Body of pancreas (tissue), 4 donors: ENCODE measurements around the gene PSMD9. TPM values are rescaled to one million over a fixed set of nuclear protein-coding genes. Genes with fewer than 3 reads are reported as not detected.

Experiments used
- ATAC-seq: fragments of 150-250 bp; one replicate; pipeline ENCODE4 v1.9.1; 2016
- DNase-seq, 4 donors: peaks; one replicate each; pipeline ENCODE4 v3.0.0-alpha.2; 2019
- H3K27ac ChIP-seq, 4 donors: fragments of 200-600 bp; sonication (generic); 1 replicate in 3 of 4; 2 replicates in 1 of 4; pipeline versions ENCODE4 v1.5.1 to v1.6.1; 2016 to 2019; ENCODE audit warnings: mild to moderate bottlenecking in 1 of 4, mixed read lengths in 1 of 4, moderate library complexity in 1 of 4
- H3K27me3 ChIP-seq, 2 donors: fragments of 200-600 bp; sonication (generic); one replicate each; pipeline ENCODE4 v1.6.0; 2016; ENCODE audit warnings: mild to moderate bottlenecking in 1 of 2
- H3K36me3 ChIP-seq, 2 donors: fragments of 200-600 bp; sonication (generic); replicated peaks in 1 of 2; 2 replicates each; pipeline ENCODE4 v1.5.1; 2016; ENCODE audit warnings: low read depth in 2 of 2; ENCODE audit not compliant: insufficient read depth in 1 of 2
- H3K4me1 ChIP-seq: fragments of 200-600 bp; sonication (generic); one replicate; pipeline ENCODE4 v1.6.0; 2016
- H3K4me3 ChIP-seq, 2 donors: fragments of 200-600 bp; sonication (generic); 1 replicate in 1 of 2; 2 replicates in 1 of 2; pipeline ENCODE4 v1.5.1; 2016 to 2019
- H3K9me3 ChIP-seq, 3 donors: fragments of 200-600 bp; sonication (generic); 1 replicate in 2 of 3; 2 replicates in 1 of 3; pipeline ENCODE4 v1.5.1; 2016
- CTCF ChIP-seq, 7 experiments: fragments of 450-650 bp in 4 of 7; fragments of 200-600 bp in 3 of 7; sonication (generic) in 3 of 7; IDR thresholded peaks; one replicate each; pipeline ENCODE4 v1.5.1; 2016 to 2019; ENCODE audit warnings: antibody characterized with exemption in 7 of 7
- POLR2A ChIP-seq, 3 donors: fragments of 450-650 bp; IDR thresholded peaks; one replicate each; pipeline ENCODE4 v1.6.1; 2016; ENCODE audit warnings: antibody characterized with exemption in 3 of 3, mild to moderate bottlenecking in 2 of 3
- WGBS, 2 donors: methylation state at CpG; one replicate each; pipeline ENCODE4 v1.1.5; 2017; 5-methylcytosine and 5-hydroxymethylcytosine counted together
- intact Hi-C: fragments of 100-400 bp; cut with DNase I; formaldehyde crosslinking; loops from one replicate; pipeline ENCODE4 v1.15.1; 2023
- total RNA-seq, 2 donors: library from RNA; depleted of rRNA; stranded (reverse); fragments of >200 nt; gene quantifications; one replicate each; pipeline ENCODE4 v1.1.0, GENCODE V29; 2016

Gene PSMD9
- total RNA-seq, 2 donors from 2014 or later: 23.1 to 42.3 TPM

GRCh38 chr12:121947981-121948380 is 59.4 kb downstream of the PSMD9 start:
- no peak for DNase-seq
- Histone ChIP-seq H3K36me3 (no peaks in the 10 kb centered on the region), H3K9me3 (no peaks in the 10 kb centered on the region), H3K4me1 (no peaks in the 10 kb centered on the region), H3K4me3 (no peak overlapping the region), H3K27me3 (no peaks in the 10 kb centered on the region), H3K27ac (no peak overlapping the region)
- intact Hi-C loops: no loop called here
- no peak for ATAC-seq
- no peak for TF ChIP-seq CTCF (IDR thresholded peaks at IDR 0.05)
- no peak for TF ChIP-seq POLR2A (IDR thresholded peaks at IDR 0.05)
- WGBS, 2 donors: 84 to 92% methylated on average over 2 of the region's 2 CpGs

GRCh38 chr12:121949648-121950397 is 61.2 kb downstream of the PSMD9 start:
- DNase-seq: no peak
- no peaks in the 10 kb centered on the region for H3K36me3 ChIP-seq
- WGBS, 2 donors: 70% methylated on average over 4 of the region's 4 CpGs
- TF ChIP-seq POLR2A (IDR thresholded peaks at IDR 0.05) (no peak), CTCF (IDR thresholded peaks at IDR 0.05) (no peak)
- no peaks in the 10 kb centered on the region for H3K27me3 ChIP-seq
- no peak overlapping the region for H3K27ac ChIP-seq
- no peak for ATAC-seq
- intact Hi-C loops: no loop called here
- H3K4me1 ChIP-seq: no peaks in the 10 kb centered on the region
- H3K9me3 ChIP-seq: no peaks in the 10 kb centered on the region
- H3K4me3 ChIP-seq: no peak overlapping the region

- Histone ChIP-seq H3K27me3 (no peaks in the 10 kb centered on the region), H3K36me3 (no peaks in the 10 kb centered on the region), H3K4me1 (no peaks in the 10 kb centered on the region), H3K4me3 (no peak overlapping the region), H3K9me3 (no peaks in the 10 kb centered on the region), H3K27ac (no peak overlapping the region)
- TF ChIP-seq CTCF (IDR thresholded peaks at IDR 0.05) (no peak), POLR2A (IDR thresholded peaks at IDR 0.05) (no peak)
- intact Hi-C loops: no loop called here
- DNase-seq (no peak), ATAC-seq (no peak)
- 59 to 60% methylated on average over 4 of the region's 4 CpGs for WGBS, 2 donors
These were observed 64.6 kb downstream of the PSMD9 start for GRCh38 chr12:121953117-121953692.

- no peak for TF ChIP-seq CTCF (IDR thresholded peaks at IDR 0.05)
- no peak for TF ChIP-seq POLR2A (IDR thresholded peaks at IDR 0.05)
- Histone ChIP-seq H3K9me3 (no peaks in the 10 kb centered on the region), H3K4me1 (no peaks in the 10 kb centered on the region), H3K27ac (no peak overlapping the region), H3K27me3 (no peaks in the 10 kb centered on the region), H3K36me3 (no peaks in the 10 kb centered on the region), H3K4me3 (no peak overlapping the region)
- intact Hi-C loops: no loop called here
- ATAC-seq (no peak), DNase-seq (no peak)
- WGBS, 2 donors: 45 to 52% methylated on average over 3 of the region's 3 CpGs
These were observed 65.1 kb downstream of the PSMD9 start for GRCh38 chr12:121953695-121954094.
